ENCODE results near the gene KANSL1L. TPM values are rescaled to one million over a fixed set of nuclear protein-coding genes. Genes with fewer than 3 reads are reported as not detected.

KANSL1L gene
- total and polyA plus RNA-seq, 9 of the 15 experiments (the other 6 are each of a cell fraction or from before 2014, with no cell fraction given): 1.3 to 6.7 (median 2.4) TPM

DNA sequence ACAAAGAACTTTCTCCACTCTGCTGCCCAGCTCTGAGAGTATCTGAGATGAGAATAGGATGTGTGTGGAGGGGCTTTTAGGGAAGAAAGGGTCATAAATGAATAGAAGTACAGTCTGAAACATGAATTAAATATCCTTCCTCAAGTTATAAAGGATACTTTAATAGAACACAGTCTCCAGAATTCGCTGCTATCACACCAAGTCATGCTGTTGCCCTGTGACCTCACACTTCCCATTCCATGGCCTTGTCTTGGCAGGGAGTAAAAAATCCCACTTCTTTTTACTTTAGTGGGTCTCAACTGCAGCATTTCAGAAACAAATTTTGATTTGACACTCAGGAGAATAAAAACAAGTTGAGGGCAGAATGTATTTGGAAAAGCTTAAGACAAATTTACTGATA is 172.6 kb downstream of the KANSL1L start:
- Histone ChIP-seq H3K27ac (ENCODE audit: extremely low read depth, low read depth, low read length) (no peak overlapping the region), H3K4me3 (no peak overlapping the region), H4K20me1 (replicated peaks; ENCODE audit: control insufficient read depth, insufficient read depth, low read length) (no peaks in the 10 kb centered on the region), H3K4me1 (replicated peaks in 1 of 2; ENCODE audit: control insufficient read depth in 2 of 2, insufficient read depth in 2 of 2, low read length in 2 of 2) (peaks cover 6% of the 10 kb centered on the region in 2 experiments; a peak in 4 of 5 replicates), H3K9me3 (replicated peaks; ENCODE audit: control insufficient read depth, insufficient read depth, low read depth, low read length) (no peaks in the 10 kb centered on the region), H3K9ac (ENCODE audit: insufficient read depth in 1 of 2, low read depth in 2 of 2, low read length in 2 of 2) (no peak overlapping the region), H3K36me3 (ENCODE audit: control insufficient read depth, insufficient read depth, low read length) (no peaks in the 10 kb centered on the region), H2AFZ (ENCODE audit: low read depth, low read length) (0 out of 2 replicates have a peak overlapping the region, but pooled peaks have one; percentile 25), H3K27me3 (ENCODE audit: control insufficient read depth in 2 of 2, insufficient read depth in 2 of 2, low read length in 2 of 2) (no peaks in the 10 kb centered on the region), H3K79me2 (ENCODE audit: control insufficient read depth, insufficient read depth, low read length) (peaks cover 12% of the 10 kb centered on the region), H3K9me1 (ENCODE audit: control insufficient read depth, insufficient read depth, low read length) (no peaks in the 10 kb centered on the region), H3K4me2 (ENCODE audit: insufficient read depth, low read length) (no peak overlapping the region)
- no peak for ATAC-seq
- in situ Hi-C loops (cut with MboI) (no loop called here), intact Hi-C loops (cut with micrococcal nuclease) (no loop called here)
- no peak for FAIRE-seq
- no peak for TF ChIP-seq ASH1L (IDR thresholded peaks at IDR 0.05; ENCODE audit: borderline replicate concordance, low read depth, partially characterized antibody)
- no peak for TF ChIP-seq ETV1 (tag; conservative IDR thresholded peaks at IDR 0.05; ENCODE audit: low read depth)
- TF ChIP-seq NCOA4 (IDR thresholded peaks at IDR 0.05; ENCODE audit: partially characterized antibody): no peak
- no peak for TF ChIP-seq SMARCB1 (IDR thresholded peaks at IDR 0.05; ENCODE audit: insufficient read length, low read depth)
- TF ChIP-seq, protein P1, sequence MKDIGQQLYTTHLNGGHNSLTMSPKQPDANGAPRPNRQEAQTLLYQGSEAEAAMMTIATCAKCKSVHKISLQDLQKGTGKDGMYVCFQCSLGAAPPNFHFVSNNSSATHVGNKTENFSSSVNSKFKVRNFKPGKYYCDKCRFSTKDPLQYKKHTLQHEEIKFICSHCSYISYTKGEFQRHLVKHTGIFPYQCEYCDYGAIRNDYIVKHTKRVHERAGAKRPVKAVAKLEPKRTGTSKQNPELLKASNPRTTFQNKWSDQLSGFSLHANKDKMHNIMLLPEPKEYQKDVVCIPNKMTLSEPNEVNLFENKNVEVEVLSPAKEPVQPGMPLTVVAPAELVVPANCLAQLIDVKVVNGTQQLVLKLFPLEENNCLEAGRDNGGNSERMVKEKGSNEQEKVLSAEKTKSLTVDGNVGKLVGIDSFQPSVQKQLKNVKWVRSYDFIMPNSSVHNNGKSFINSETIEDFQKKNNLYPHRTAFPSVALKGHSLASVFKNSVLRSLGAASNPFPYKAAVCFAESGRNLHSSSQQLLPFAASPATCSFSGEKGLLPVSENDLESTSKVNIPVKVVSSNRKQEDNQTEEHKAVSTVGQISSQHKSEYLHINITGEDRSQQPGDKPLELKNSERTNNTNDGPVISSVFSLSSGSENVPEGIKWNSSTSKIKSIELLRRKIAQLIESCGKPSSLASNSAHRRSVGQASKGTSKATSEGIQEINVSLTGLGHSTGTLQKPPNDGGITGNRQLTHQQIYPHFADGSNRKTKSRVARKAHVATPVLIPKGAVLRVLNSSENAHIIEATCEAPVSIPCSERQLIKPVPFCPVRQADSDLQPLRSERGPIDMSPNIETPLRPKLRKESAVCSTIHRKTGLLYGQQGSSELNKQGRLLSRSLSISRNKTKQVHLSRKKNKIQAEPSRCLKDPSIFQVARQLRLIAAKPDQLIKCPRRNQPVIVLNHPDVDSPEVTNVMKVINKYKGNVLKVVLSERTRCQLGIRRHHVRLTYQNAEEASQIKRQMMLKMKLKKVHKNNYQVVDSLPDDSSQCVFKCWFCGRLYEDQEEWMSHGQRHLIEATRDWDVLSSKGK (CRISPR knock-in tag; IDR thresholded peaks at IDR 0.05): no peak
- no peak for TF ChIP-seq STAT5A (IDR thresholded peaks at IDR 0.05; ENCODE audit: borderline replicate concordance, low read length)
- no peak for TF ChIP-seq C11orf30 (IDR thresholded peaks at IDR 0.05; ENCODE audit: low read depth)
- TF ChIP-seq CBFA2T2 (conservative IDR thresholded peaks at IDR 0.05): no peak
- TF ChIP-seq ZNF384 (IDR thresholded peaks at IDR 0.05; ENCODE audit: low read depth, low read length): no peak
- TF ChIP-seq, protein P2, sequence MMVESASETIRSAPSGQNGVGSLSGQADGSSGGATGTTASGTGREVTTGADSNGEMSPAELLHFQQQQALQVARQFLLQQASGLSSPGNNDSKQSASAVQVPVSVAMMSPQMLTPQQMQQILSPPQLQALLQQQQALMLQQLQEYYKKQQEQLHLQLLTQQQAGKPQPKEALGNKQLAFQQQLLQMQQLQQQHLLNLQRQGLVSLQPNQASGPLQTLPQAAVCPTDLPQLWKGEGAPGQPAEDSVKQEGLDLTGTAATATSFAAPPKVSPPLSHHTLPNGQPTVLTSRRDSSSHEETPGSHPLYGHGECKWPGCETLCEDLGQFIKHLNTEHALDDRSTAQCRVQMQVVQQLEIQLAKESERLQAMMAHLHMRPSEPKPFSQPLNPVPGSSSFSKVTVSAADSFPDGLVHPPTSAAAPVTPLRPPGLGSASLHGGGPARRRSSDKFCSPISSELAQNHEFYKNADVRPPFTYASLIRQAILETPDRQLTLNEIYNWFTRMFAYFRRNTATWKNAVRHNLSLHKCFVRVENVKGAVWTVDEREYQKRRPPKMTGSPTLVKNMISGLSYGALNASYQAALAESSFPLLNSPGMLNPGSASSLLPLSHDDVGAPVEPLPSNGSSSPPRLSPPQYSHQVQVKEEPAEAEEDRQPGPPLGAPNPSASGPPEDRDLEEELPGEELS (CRISPR knock-in tag; IDR thresholded peaks at IDR 0.05; ENCODE audit: borderline replicate concordance): no peak
- TF ChIP-seq SETDB1 (IDR thresholded peaks at IDR 0.05; ENCODE audit: low read length): no peak
- no peak for TF ChIP-seq NFIC (IDR thresholded peaks at IDR 0.05)
- TF ChIP-seq ZNF695 (CRISPR knock-in tag; IDR thresholded peaks at IDR 0.05): no peak
- TF ChIP-seq TAF1 (IDR thresholded peaks at IDR 0.05; ENCODE audit: control insufficient read depth, extremely low read depth, insufficient read depth, low read length, severe bottlenecking): no peak
- TF ChIP-seq ZC3H8 (IDR thresholded peaks at IDR 0.05): no peak
- no peak for TF ChIP-seq IRF2 (CRISPR knock-in tag; IDR thresholded peaks at IDR 0.05)
- WGBS (ENCODE audit: insufficient coverage, low coverage, missing lambda C conversion rate): 17% methylated on average over 1 of the region's 1 CpG
- no peak for DNase-seq (ENCODE audit: extremely low read depth in 1 of 4, low spot score in 3 of 4)
- ChIA-PET POLR2A (no interaction called here), CTCF (ENCODE audit: low intra/inter-chr PET ratio) (no interaction called here)
- no TSS peak for BruUV-seq (replicated peaks)

Data from K562 (cell line).